Fibroblast of skin of right quadriceps (primary cell): ENCODE data around the gene SKA3.
"Not testable (repeated sequence)": the region's sequence is repeated elsewhere in the genome, so short reads cannot be mapped to it uniquely, and the experiment has no call there.

ENCODE experiments used
- DNase-seq: peaks from one replicate; pipeline ENCODE4 v3.0.0-alpha.2; 2013

Gene SKA3

DNA sequence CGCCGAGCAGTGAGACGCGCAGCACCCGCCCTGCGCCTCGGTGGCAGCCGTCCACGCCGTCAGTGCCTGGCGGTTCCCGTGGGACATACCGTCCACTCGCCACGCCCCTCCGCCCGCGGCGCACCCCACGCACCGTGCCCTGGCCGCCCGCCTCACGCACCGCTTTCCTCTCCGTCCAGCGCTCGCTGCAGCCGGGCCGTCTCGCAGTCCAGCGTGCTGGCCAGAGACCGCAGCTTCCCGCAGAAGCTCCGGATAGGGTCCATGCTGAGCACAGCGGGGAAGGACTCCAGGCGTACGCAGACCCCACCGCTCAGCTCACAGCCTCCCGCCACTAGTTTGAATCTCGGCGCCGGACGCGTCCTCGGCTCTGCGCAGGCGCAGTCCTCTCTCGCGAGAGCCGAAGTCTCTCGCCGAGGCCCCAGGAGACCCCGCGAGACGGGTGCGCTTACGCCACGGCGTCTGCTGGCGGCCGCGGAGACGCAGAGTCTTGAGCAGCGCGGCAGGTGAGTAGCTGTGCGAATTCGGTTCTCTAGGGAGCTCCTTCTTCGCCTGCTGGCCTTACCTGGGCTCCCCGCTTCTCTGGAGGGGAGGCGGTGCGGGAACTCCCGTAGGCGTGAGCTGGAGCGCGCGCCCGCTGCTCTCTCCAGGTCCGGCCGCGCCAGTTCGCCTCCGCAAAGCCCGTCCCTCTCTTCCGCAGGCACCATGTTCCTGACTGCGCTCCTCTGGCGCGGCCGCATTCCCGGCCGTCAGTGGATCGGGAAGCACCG lies at the start of gene SKA3, which contains the start of gene MRPL57:
TSS of gene SKA3 (minus strand) at position 338 of the 767 bp plus-strand sequence. CDS start at position 263, 75 bp downstream.
TSS of gene MRPL57 (plus strand) at position 444 of the 767 bp plus-strand sequence. CDS start at position 703, 259 bp downstream.
- DNase-seq, result peak; percentile 94

DNA sequence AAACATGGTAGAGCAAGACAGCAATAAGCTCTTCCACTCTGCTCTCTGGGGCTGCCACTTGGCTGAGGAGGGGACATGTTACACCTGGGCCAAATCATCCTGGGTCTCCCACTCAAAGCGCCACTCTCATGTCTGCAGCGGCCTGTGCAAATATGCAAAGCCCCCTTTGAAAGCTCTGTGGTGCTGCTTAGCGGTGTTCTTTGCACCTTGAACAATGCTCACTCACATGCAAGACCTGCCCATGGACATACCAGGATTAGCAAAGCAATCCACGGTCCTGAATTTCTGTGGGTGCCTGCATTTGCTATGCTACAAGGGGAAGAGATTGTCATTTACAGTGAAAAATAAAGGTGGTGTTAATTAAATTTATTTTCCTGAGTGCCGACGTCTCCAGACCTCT lies 48.7 kb upstream of the SKA3 start:
- DNase-seq, result no peak

DNA sequence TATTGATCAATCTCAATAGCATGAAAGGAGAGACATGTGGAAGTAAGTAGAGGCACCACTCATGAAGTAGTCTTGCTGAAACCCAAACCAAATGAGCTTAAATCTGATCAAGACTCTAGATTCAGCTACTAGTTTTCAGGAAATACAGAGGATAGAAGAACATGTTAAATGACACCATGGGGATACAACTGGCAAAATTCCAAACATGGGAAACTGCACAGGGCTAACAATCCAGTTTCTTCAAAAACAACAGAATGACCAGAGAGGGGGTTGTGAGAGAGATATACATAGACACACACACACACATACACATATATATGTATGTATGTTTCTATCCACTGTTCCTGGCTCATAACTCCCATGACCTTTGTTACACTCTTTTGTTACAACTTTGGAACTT lies 44.9 kb upstream of the SKA3 start:
- no peak for DNase-seq

DNA sequence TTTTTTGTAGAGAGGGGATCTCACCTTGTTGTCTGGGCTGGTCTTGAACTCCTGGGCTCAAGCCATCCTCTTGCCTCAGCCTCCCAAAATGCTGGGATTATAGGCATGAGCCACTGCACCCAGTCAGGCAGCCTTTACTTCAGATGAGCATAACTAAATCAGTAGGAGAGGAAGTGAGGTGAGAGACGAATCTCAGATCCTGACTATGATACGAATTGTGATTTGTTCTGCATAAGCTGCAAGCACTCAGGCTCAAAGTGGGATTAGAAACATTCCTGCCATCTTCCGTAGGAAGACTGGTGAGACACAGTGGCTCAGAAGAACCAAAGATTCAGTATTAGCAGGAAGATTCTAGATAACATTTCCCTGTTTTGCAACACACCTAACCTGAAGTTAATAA lies 43.4 kb upstream of the SKA3 start:
- not testable (repeated sequence) for DNase-seq

DNA sequence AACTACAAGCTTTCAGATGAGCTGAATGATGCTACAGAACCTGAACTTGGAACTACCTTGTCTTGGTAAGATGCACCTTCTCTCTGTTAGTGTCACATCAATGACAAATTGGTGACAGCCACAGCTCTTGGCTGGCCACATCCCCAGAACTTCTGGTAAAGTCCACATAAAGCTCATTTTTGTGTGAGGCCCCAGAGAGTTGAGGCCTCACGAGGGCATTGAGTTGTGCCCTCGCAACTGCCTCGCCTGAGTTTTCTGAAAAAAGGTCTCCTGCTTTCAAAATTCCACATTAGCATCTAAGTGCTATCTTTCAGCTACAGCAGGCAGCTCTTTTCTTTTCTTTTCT lies 42.7 kb upstream of the SKA3 start:
- no peak for DNase-seq

DNA sequence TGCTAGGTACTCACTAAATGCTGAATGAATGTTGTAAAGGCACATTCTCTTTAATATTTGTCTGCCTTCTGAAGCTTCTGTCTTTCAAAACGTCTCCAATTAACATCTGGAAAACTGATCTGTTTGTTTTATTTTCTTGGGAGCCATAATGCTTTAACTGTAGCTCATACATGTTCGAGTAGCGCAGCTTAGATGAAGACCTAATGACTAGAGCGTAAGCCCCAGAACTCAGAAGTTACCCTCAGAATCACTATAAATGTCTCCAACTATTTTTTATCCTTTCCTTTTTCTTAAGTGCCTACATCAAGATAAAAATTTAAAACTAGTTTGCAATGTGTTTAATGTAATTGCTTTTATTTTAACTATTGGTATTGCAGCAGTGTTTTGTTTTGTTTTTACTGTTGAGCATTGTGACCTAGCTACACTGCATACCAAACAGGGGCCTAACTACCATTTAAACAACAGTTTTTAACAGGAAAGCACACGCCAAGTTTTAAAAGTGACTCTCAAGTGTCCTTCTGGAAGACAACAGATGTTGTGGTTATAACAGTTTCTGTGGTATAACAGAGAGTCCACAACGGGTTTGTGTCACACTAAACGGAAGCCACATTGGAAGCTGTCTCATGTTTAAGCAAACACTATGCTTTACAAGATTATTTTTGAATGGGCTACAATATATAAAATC lies 42.1 kb upstream of the SKA3 start:
- DNase-seq, result no peak

DNA sequence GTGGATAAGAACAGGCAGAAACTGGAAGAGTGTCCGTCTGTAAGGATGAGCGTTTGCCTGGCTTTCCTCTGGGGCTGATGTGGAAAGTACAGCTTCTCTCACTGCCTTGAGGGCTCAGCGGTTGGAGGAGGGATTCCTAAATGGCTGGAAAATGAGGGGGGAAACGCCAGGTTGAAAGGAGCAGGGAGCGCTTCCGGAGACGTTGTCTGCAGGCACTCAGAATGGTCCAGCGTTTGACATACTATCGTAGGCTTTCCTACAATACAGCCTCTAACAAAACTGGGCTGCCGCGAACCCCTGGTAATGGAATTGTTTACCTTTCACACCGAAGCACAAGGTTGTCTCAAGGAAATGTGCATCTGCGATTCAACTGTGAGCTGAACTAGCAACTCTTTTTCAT lies 40.0 kb upstream of the SKA3 start:
- DNase-seq, result no peak

DNA sequence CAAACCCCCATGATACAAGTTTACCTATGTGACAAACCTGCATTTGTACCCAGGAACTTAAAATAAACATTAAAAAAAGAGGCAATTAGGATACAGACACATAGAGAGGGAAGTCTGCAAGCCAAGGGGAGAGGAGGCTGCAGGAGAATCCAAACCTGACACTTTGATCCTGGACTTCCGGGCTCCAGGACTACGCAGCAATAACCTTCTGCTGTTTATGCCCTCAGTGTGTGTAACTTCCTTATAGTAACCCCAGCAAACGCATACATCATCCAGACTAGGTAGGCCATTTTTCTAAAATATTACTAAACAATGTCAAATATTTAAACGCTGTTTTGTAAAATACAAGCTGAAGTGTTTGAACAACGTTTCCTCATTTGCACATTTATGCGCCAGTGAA lies 39.1 kb upstream of the SKA3 start:
- not testable (repeated sequence) for DNase-seq

DNA sequence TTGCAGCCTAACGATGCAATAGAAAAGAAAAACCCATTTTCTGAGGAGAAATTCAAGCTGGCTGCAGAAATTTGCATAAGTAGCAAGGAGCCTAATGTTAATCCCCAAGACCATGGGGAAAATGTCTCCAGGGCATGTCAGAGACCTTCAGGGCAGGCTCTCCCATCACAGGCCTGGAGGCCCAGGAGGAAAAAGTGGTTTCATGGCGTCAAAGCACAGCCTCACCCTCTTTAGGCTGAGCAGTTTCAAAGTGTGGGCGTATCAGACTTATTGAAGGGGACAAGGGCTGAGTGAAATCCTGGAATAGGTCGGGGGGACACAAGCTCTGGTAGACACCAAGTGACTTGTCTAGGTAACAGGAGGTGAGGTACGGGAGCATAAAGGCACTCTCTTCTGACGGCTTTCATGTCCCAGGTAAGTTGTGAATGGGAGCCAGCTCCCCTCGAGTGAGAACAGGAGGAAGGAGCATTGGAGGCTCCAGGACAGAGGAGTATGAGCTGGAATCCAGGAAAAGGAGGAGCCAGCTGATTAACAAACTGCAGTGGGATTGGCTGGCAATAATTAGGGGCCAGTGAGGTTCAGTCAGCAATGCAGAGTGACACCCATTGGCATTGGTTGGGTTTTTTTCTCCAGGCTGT lies 35.9 kb upstream of the SKA3 start:
- DNase-seq, result no peak

DNA sequence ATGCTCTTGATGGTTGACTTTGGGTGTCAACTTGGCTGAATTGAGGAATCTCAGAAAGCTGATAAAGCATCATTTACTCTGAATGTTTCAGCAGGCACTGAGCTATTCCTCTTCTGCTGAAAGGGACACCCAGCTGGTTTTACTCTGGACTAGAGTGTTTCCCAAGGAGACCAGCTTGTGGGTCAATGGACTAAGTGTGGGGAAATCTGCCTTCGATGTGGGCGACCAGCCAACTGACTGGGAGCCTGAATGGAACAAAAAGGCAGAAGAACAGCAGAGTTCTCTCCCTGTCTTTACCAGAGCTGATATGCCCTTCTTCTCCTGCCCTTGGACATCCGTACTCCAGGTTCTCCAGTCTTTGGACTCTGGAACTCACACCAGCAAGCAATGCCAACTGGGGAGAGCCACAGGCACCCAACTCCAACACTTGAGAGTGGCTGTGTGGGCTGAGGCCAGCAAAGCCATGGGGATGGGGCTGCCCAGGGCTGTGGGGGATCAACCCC lies 32.4 kb upstream of the SKA3 start:
- DNase-seq, result no peak

DNA sequence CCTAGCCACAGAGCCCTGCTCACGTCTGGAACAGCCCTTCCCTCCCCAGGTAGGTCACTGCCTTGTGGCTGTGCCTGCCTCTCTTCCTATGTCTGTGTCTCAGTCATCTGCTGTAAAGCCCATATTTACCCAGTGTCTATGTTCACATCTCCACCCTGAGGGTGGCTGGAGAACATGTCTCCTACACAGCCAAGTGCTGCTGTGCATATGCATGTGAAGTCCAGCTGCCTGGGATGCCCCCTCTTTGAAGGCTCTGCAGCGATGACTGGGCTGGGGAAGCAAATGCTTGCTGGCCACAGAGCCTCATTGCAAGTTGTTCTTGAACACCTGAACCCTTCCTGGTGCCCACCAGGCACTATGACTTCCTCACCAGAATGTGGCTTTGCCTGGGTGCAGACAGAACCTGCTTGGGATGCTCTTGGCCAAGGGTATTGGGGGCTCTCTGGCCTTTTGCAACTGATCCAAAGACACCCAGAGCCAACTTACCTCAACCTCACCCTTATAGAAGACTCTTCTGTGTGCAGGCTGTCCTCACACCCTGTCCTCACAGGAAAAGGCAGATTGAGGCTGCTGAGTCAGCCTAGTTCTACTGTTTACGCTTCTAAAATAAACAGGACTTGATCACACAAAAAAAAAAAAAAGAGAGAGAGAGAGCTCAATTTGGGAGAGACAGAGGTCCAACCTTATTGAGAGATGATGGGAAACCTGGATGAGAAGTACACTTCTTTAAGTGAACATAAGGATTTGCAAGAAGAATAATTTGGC lies 26.6 kb upstream of the SKA3 start:
- DNase-seq, result no peak

DNA sequence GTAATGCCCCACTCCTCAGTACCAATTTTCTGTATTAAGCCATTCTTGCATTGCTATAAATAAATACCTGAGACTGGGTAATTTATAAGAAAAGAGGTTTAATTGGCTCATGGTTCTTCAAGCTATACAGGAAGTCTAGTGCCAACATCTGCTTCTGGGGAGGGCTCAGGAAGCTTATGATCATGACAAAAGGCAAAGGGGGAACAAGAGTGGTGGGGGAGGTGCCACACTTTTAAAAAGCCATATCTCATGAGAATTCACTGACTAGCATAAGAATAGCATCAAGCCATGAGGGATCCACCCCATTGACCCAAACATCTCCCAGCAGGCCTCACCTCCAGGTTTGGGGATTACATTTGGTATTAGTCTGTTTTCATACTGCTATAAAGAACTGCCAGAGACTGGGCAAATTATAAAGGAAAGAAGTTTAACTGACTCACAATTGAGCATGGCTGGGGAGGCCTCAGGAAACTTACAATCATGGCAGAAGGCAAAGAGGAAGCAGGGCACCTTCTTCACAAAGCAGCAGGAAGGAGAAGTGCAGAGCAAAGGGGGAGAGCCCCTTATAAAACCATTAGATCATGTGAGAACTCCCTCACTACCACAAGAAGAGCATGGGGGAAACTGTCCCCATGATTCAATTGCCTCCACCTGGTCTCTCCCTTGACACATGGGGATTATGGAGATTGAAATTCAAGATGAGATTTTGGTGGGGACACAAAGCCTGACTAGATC lies 25.3 kb upstream of the SKA3 start:
- DNase-seq, result not testable (repeated sequence)

DNA sequence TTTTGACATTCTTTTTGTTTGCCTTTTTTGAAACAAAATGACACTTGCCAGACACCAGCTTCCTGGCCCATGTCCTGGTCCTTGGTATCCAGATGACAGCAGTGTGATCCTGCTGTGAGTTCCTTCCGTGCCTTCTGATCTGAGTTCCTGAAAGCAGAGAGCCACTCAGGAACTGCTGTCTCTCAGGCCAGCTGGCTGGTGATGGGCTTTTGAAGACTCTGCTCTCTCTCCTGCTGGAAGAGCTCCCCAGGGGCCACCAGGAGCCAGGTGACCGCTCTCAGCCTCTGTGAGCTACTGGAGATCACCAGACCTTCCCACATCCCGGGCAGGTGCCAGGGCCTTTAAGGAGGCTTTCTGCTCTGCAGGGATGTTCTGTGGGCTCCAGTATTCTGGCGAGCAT lies 22.0 kb upstream of the SKA3 start:
- not testable (repeated sequence) for DNase-seq

DNA sequence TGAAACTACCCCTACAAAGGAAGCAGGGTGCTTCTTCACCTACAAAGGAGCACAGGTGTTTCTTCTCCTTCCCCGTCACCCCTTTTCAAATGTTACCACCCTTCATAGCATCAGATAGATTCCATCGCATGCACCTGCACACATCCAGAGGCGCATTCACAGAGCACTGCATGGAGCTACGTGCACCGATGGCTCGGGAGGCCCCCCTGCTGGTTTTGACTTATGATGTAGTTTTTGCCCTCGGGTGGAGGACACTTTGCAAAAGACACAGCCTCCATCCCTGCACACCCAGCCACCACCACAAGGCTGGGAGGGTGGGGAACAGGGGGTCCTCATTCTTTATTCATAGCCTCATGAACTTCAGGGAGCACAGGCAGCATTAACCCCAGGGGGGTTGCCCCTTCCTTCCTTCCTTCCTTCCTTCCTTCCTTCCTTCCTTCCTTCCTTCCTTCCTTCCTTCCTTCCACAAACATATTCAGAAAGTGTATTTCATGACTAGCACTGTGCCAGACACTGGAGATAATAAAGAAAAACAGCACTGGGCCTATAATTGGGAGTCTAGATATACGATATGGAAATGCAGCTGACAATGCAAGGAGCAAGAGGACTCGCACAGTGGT lies 21.4 kb upstream of the SKA3 start:
- DNase-seq, result not testable (repeated sequence)

DNA sequence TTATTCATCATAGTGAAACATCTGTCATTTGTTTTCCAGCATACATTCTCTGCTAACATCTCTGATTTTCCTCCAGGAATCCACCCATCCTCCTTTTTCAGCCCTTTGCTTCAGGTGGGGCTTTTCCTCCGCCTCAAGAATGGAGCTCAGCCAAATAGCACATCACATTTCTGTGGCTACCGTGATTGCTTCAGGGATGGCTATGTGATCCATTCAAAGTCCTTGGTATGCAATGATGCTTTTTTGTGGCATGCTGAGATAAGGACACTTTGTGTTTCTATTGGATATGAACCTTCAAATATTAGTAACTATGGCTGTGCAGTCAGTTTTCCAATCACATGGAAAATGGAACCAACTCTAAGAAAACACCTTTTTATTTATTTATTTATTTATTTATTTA lies 18.4 kb upstream of the SKA3 start:
- DNase-seq, result peak; percentile 9

DNA sequence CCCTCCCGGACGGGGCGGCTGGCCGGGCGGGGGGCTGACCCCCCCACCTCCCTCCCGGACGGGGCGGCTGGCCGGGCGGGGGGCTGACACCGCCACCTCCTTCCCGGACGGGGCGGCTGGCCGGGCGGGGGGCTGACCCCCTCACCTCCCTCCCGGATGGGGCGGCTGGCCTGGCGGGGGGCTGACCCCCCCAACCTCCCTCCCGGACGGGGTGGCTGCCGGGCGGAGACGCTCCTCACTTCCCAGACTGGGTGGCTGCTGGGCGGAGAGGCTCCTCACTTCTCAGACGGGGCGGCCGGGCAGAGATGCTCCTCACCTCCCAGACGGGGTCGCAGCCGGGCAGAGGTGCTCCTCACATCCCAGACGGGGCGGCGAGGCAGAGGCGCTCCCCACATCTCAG lies 10.1 kb upstream of the SKA3 start:
- not testable (repeated sequence) for DNase-seq

DNA sequence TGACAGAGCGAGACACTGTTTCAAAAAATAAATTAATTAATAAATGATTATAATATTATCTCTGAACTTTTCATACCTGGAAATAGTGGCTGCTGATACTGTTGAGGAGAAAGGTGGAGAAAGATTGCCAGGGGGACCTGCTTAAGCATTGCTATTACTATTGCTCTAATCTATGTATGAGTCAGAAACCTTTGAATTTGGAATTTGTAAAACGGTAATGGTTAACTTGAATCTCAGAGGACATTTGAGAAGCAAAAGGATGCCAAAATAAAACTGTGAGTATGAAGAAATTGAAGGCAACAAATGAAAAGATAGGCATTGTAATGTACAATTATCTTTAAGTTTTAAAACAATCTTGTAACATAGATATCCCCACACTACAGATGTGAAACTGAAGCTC lies 5.3 kb upstream of the SKA3 start:
- no peak for DNase-seq

DNA sequence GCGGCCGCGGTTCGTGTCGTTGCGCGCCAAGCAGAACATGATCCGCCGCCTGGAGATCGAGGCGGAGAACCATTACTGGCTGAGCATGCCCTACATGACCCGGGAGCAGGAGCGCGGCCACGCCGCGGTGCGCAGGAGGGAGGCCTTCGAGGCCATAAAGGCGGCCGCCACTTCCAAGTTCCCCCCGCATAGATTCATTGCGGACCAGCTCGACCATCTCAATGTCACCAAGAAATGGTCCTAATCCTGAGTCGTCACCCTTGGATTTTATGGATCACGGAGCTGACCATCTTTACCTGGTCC lies 581 bp upstream of the SKA3 start:
- no peak for DNase-seq

DNA sequence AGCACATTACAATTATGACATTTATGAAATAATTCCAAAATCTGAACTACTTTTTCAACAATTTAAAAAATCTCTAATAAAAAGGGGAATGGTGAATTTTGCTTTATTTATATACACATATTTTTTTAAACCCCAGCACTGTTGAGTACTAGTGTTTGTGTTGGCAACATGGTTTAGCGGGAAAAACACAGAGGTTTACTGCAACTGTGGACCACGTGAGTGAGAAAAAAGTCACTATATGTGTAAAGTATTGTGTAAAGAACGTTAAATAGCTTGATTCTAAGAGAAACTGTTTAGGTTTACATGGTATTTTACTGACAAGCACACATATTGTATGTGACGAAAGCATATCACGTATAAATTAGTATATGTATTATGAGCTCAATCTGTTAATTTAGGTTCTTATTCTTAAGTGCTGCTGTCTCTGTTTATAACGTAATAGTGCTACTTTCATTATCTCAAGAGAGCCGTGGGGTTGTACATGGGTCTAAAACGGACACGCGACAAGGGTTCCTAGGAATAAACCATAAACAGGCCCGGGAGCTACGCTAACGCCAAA lies 617 bp downstream of the SKA3 start:
- DNase-seq, result no peak

DNA sequence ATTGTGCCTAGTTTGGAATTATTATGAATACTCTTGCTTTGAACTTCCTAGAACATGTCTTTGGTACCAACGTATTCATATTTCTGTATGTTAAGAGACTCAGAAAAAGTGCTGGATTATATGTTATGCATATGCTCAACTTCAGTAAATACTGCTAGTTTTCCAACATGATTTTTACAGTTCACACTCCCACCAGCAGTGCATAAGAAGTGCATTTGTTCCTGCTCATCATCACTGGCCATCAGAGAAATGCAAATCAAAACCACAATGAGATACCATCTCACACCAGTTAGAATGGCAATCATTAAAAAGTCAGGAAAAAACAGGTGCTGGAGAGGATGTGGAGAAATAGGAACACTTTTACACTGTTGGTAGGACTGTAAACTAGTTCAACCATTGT lies 2.6 kb downstream of the SKA3 start:
- not testable (repeated sequence) for DNase-seq

DNA sequence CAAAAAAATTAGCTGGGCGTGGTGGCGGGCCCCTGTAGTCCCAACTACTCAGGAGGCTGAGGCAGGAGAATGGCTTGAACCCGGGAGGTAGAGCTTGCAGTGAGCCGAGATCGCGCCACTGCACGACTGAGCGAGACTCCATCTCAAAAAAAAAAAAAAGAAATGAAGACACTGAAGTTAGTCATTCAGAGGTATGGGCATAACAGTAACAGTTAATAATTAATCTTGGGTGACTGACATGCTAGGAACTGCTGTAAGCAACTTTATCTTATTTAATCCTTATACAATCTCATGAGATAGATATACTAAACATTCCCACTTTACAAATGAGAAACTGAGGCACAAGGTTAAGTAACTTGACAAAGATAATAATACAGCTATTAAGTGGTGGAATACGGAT lies 4.9 kb downstream of the SKA3 start:
- no peak for DNase-seq

DNA sequence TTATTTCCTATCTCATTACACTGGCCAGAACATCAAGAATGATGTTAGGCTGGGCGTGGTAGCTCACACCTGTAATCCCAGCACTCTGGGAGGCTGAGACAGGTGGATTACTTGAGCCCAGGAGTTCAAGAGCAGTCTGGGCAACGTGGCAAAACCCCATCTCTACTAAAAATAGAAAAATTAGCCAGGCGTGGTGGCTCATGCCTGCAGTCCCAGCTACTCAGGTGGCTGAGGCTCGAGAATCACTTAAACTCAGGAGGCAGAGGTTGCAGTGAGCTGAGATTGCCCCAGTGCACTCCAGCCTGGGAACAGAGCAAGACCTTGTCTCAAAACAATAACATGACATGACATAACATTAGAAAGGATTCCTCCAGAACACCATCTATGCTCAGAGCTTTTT lies 10.7 kb downstream of the SKA3 start:
- DNase-seq, result not testable (repeated sequence)
